COLO668 (cell line): ENCODE results near the gene OCA2.
A peak's percentile ranks its signal among the peaks of the same experiment; 100 is the strongest.

Source experiments
- DNase-seq: peaks from one replicate; lab custom pipeline; 2025; ENCODE audit not compliant: unreplicated experiment; lab: John Stamatoyannopoulos, UW

Gene OCA2

GRCh38 chr15:28105224-28105791, 6.2 kb upstream of the OCA2 start:
- DNase-seq: no peak

GRCh38 chr15:28104326-28104725, 5.2 kb upstream of the OCA2 start:
- no peak for DNase-seq

GRCh38 chr15:28103831-28104230, 4.7 kb upstream of the OCA2 start:
- no peak for DNase-seq

GRCh38 chr15:28101983-28102441, 2.9 kb upstream of the OCA2 start:
- DNase-seq: no peak

GRCh38 chr15:28101201-28101600, 2.1 kb upstream of the OCA2 start:
- DNase-seq: no peak

GRCh38 chr15:28100516-28101195, 1.5 kb upstream of the OCA2 start:
- DNase-seq: no peak

- DNase-seq: no peak
Observed at GRCh38 chr15:28099555-28100140, 533 bp upstream of the OCA2 start.

- no peak for DNase-seq
Observed at GRCh38 chr15:28098360-28098765, 752 bp downstream of the OCA2 start.

GRCh38 chr15:28097656-28098359, 1.3 kb downstream of the OCA2 start:
- DNase-seq: no peak

- peak; percentile 15 for DNase-seq
Observed at GRCh38 chr15:28096670-28097431, 2.3 kb downstream of the OCA2 start.

- DNase-seq: no peak
Observed at GRCh38 chr15:28096411-28096669, 2.8 kb downstream of the OCA2 start.

- peak; percentile 75 for DNase-seq
Observed at GRCh38 chr15:28094732-28095521, 4.2 kb downstream of the OCA2 start.

- peak; percentile 55 for DNase-seq
Observed at GRCh38 chr15:28093752-28094535, 5.2 kb downstream of the OCA2 start.

GRCh38 chr15:28091313-28091712, 7.8 kb downstream of the OCA2 start:
- DNase-seq: no peak

- peak; percentile 44 for DNase-seq
Observed at GRCh38 chr15:28086175-28086703, 12.9 kb downstream of the OCA2 start.

GRCh38 chr15:28085489-28086174, 13.5 kb downstream of the OCA2 start:
- no peak for DNase-seq

GRCh38 chr15:28084547-28084946, 14.6 kb downstream of the OCA2 start:
- DNase-seq: no peak

GRCh38 chr15:28082891-28083684, 16.0 kb downstream of the OCA2 start:
- no peak for DNase-seq
